Cardiac muscle cell (in vitro differentiated cells and primary cell): Measurements from ENCODE around the gene MBLAC1. TPM values are rescaled to one million over a fixed set of nuclear protein-coding genes. Genes with fewer than 3 reads are reported as not detected.

ENCODE experiments used
- DNase-seq, 2 donors: peaks; one replicate each; pipeline versions ENCODE4 v3.0.0 to v3.0.0-alpha.2; 2010 to 2017; ENCODE audit warnings: low read depth in 1 of 2, low spot score in 1 of 2
- H3K27ac ChIP-seq: fragments of 200-600 bp; sonication (generic); 2 replicates; pipeline ENCODE4 v1.5.1; 2016
- H3K27me3 ChIP-seq: fragments of 200-600 bp; sonication (generic); 2 replicates; pipeline ENCODE4 v1.6.0; 2016; ENCODE audit warnings: control low read depth
- H3K36me3 ChIP-seq: fragments of 200-600 bp; sonication (generic); 2 replicates; pipeline ENCODE4 v1.5.1; 2016; ENCODE audit warnings: control low read depth
- H3K4me1 ChIP-seq: fragments of 200-600 bp; sonication (generic); 2 replicates; pipeline ENCODE4 v1.8.1; 2017; ENCODE audit warnings: low read depth, mild to moderate bottlenecking, mixed run types
- H3K4me3 ChIP-seq: fragments of 200-600 bp; sonication (generic); 2 replicates; pipeline ENCODE4 v1.5.1; 2016; ENCODE audit warnings: mild to moderate bottlenecking
- H3K9me3 ChIP-seq: fragments of 200-600 bp; sonication (generic); 2 replicates; pipeline ENCODE4 v1.5.1; 2017; ENCODE audit warnings: low read depth, mild to moderate bottlenecking, control low read depth
- polyA plus RNA-seq: library from polyadenylated mRNA; unstranded; fragments of >200 nt; fragmentation: Nextera tagmentation; extraction: Ambion mirVana; gene quantifications from 2 replicates; pipeline ENCODE4 v1.2.1, GENCODE V29; 2016
- total RNA-seq: library from RNA; depleted of rRNA; stranded (reverse); fragments of >200 nt; gene quantifications from 2 replicates; pipeline ENCODE4 v1.2.3, GENCODE V29; 2016
- TF ChIP-seq, protein P1 (sequence below): IDR thresholded peaks from 2 replicates; pipeline ENCODE4 v1.5.1; 2012; ENCODE audit warnings: low read depth, mild to moderate bottlenecking, low read length

Gene MBLAC1
- total and polyA plus RNA-seq, 2 experiments from 2014 or later: 3.7 to 5.1 TPM

DNA sequence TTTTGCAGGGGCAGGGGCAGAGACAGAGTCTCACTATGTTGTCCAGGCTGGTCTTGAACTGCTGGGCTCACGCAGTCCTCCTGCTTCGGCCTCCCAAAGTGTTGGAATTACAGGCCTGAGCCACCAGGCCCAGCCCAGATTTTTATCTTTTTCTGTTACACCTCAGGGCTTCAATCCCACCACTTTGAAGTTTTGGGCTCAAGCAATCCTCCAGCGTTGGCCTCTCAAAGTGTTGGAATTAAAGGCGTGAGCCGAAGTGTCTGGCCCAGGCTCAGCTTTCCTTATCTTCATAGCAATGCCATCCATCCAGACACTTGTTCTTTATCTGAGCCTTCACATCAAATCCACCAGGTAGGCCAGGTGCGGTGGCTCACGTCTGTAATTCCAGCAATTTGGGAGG, 11.7 kb upstream of the MBLAC1 start:
- H3K27me3 ChIP-seq: no peaks in the 10 kb centered on the region
- DNase-seq: no peak
- peaks cover 17% of the 10 kb centered on the region for H3K36me3 ChIP-seq
- no peak overlapping the region for H3K4me3 ChIP-seq
- peaks cover under 1% of the 10 kb centered on the region for H3K4me1 ChIP-seq
- TF ChIP-seq, protein P1, sequence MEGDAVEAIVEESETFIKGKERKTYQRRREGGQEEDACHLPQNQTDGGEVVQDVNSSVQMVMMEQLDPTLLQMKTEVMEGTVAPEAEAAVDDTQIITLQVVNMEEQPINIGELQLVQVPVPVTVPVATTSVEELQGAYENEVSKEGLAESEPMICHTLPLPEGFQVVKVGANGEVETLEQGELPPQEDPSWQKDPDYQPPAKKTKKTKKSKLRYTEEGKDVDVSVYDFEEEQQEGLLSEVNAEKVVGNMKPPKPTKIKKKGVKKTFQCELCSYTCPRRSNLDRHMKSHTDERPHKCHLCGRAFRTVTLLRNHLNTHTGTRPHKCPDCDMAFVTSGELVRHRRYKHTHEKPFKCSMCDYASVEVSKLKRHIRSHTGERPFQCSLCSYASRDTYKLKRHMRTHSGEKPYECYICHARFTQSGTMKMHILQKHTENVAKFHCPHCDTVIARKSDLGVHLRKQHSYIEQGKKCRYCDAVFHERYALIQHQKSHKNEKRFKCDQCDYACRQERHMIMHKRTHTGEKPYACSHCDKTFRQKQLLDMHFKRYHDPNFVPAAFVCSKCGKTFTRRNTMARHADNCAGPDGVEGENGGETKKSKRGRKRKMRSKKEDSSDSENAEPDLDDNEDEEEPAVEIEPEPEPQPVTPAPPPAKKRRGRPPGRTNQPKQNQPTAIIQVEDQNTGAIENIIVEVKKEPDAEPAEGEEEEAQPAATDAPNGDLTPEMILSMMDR: no peak
- H3K27ac ChIP-seq: no peak overlapping the region
- H3K9me3 ChIP-seq: no peaks in the 10 kb centered on the region

DNA sequence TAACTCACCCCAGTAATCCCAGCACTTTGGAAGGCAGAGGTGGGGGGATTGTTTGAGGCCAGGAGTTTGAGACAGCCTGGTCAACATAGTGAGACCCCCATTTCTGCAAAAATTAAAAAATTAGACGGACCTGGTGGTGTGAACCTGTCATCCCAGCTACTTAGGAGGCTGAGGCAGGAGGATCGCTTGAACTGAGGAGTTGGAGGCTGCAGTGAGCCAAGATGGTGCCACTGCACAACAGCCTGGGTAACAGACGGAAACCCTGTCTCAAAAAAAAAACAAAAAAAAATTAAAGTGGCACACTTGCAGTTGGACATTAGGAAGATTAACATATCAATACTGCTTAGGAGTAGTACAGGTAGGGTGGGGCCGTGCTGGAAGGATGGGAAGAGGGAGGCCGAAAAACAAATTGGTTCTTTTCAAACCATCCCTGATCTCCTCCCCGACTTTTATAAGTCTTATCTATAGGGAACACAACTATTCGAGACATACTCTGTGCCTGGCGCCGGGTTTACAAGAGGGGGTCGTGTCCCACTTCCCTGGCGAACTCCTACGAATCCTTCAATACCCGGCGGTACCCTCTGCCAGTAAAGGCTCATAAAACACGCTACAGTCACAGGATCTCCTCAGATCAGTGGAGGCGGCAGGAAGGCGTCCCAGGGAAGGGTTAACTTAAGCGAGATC, 8.2 kb upstream of the MBLAC1 start:
- TF ChIP-seq, protein P1: no peak
- Histone ChIP-seq H3K4me1 (peaks cover 8% of the 10 kb centered on the region), H3K4me3 (peak overlapping the region; percentile 88), H3K9me3 (no peaks in the 10 kb centered on the region), H3K27me3 (no peaks in the 10 kb centered on the region), H3K27ac (peak overlapping the region; percentile 95), H3K36me3 (no peaks in the 10 kb centered on the region)
- DNase-seq: no peak

DNA sequence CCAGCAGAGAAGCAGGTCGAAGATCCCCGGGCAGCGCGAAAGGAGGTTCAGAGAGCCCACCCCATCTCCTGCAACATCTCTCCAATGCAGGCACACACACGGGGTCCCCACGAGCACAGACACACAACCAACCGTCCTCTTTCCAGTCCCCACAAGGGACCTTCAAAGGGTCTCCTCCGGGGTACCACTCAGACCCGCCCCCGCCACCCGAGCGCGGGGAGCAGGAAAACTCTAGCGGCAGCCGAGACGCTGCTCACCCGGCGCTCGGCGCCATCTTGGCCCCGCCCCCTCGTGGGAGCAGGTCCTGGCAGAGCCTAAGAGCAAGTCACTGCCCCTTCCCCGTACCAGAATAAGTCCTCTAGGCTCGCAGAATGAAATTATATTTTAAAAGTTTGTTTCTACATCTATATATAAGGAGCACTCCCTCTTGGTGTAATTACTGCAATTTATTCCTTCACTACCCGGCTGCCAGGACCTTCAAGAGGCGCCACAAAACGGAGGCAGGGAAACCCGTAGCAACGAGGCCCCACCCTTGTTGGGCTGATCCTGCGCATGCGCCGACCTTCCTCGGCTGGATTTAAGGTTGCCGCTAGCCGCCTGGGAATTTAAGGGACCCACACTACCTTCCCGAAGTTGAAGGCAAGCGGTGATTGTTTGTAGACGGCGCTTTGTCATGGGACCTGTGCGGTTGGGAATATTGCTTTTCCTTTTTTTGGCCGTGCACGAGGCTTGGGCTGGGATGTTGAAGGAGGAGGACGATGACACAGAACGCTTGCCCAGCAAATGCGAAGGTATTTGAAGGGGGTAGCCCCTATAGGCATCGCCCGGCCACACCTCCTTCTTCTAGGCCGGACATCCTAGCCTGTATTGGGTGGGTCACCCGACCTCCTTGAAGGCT, 7.4 kb upstream of the MBLAC1 start, which contains the start of the genes CNPY4 and TAF6:
CNPY4 (plus strand) TSS at position 563 of the 898 bp plus-strand sequence; CDS start at position 674, 111 bp downstream.
TAF6 (minus strand) TSS at position 287 of the 898 bp plus-strand sequence. CDS start 5,149 bp downstream, outside the sequence.
- peak; percentile 96 to 98 for DNase-seq
- H3K9me3 ChIP-seq: no peaks in the 10 kb centered on the region
- H3K36me3 ChIP-seq: no peaks in the 10 kb centered on the region
- no peaks in the 10 kb centered on the region for H3K27me3 ChIP-seq
- H3K27ac ChIP-seq: peak within 1 kb of the TSS; percentile 95
- peaks cover 8% of the 10 kb centered on the region for H3K4me1 ChIP-seq
- peak within 1 kb of the TSS; percentile 88 for H3K4me3 ChIP-seq
- TF ChIP-seq, protein P1: no peak

DNA sequence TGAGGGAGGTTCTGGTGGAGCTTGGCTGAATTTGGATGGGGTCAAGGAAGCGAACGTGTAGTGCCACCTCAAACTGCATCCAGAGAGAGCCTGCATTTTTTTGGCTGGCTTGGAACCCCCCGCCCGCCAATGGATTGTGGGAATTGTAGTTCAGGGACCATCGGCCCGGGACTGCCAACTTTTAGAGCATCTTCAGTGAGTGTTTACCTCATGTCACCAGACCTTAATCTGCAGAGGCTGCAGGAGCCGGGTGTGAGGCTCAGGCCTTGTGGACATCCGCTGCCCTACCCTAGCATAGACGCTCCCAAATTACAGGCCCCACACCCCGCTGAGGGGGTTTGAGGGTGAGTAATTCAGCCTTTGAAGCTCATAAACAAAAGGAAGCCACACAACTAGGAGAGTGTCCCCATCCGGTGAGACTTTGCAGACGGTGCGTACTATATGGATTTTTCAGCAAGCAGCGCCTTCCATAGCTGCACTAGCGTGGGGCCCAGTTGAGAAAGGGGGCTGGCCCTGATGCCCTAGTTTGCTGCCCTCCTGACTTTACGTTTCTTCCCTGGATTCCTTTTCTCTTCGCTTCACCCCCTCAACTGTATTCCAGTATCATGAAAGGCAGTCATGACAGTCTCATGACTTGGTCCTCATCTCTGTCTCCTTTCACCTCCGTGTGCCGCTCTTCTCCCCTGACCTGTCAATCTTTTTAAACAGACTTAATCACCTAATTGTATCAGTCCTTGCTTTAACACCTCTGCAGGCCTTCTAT, 6.6 kb upstream of the MBLAC1 start:
- H3K27me3 ChIP-seq: no peaks in the 10 kb centered on the region
- TF ChIP-seq, protein P1: no peak
- H3K9me3 ChIP-seq: no peaks in the 10 kb centered on the region
- no peaks in the 10 kb centered on the region for H3K36me3 ChIP-seq
- peak overlapping the region; percentile 95 for H3K27ac ChIP-seq
- H3K4me3 ChIP-seq: peak overlapping the region; percentile 88
- H3K4me1 ChIP-seq: peaks cover 8% of the 10 kb centered on the region
- peak; percentile 69 to 72 for DNase-seq

DNA sequence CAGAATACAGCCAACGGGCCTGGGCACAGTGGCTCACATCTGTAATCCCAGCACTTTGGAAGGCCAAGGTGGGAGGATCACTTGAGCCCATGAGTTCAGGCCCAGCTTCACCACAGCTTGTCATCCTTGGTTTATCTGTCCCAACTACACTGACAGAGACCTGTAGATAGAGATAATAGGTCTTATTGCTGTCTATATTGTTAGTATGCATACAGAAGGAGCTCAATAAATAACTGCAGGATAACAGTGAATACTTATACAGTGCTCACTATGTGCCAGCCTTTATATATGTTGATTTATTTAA, 6.1 kb upstream of the MBLAC1 start:
- DNase-seq: no peak
- H3K4me1 ChIP-seq: peaks cover 8% of the 10 kb centered on the region
- TF ChIP-seq, protein P1: no peak
- H3K36me3 ChIP-seq: no peaks in the 10 kb centered on the region
- no peak overlapping the region for H3K4me3 ChIP-seq
- no peak overlapping the region for H3K27ac ChIP-seq
- no peaks in the 10 kb centered on the region for H3K9me3 ChIP-seq
- no peaks in the 10 kb centered on the region for H3K27me3 ChIP-seq
